Breast epithelium (tissue), 3 donors: ENCODE measurements around the gene PAK6.

Experiments
- POLR2A ChIP-seq: fragments of 450-650 bp; IDR thresholded peaks from one replicate; pipeline ENCODE4 v1.6.1; 2016; ENCODE audit warnings: antibody characterized with exemption, mild to moderate bottlenecking, moderate library complexity
- POLR2AphosphoS5 ChIP-seq, 3 donors: sonication (generic); formaldehyde crosslinking; IDR thresholded peaks; one replicate each; pipeline ENCODE4 v1.6.1; 2017; ENCODE audit warnings: antibody characterized with exemption in 3 of 3
- TF ChIP-seq, protein P1 (sequence below), 3 donors: fragments of 450-650 bp; IDR thresholded peaks; one replicate each; pipeline ENCODE4 v1.5.1; 2016 to 2017; ENCODE audit warnings: antibody characterized with exemption in 3 of 3, mild to moderate bottlenecking in 3 of 3, moderate library complexity in 3 of 3

DNA sequence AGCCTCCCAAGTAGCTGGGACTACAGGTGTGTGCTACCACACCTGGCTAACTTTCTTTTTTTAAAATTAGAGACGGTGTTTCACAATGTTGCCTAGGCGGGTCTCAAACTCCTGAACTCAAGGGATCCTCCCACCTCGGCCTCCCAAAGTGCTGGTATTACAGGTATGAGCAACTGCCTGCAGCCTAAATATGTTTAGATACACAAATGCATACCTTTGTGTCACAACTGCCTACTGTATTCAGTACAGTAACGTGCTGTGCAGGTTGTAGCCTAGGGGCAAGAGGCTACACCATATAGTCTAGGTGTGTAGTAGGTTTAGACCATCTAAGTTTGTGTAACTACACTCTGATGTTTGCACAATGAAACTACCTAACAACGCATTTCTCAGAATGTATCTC, 9.5 kb upstream of the PAK6 start:
- TF ChIP-seq POLR2AphosphoS5 (IDR thresholded peaks at IDR 0.05) (no peak), POLR2A (no peak)
- TF ChIP-seq, protein P1, sequence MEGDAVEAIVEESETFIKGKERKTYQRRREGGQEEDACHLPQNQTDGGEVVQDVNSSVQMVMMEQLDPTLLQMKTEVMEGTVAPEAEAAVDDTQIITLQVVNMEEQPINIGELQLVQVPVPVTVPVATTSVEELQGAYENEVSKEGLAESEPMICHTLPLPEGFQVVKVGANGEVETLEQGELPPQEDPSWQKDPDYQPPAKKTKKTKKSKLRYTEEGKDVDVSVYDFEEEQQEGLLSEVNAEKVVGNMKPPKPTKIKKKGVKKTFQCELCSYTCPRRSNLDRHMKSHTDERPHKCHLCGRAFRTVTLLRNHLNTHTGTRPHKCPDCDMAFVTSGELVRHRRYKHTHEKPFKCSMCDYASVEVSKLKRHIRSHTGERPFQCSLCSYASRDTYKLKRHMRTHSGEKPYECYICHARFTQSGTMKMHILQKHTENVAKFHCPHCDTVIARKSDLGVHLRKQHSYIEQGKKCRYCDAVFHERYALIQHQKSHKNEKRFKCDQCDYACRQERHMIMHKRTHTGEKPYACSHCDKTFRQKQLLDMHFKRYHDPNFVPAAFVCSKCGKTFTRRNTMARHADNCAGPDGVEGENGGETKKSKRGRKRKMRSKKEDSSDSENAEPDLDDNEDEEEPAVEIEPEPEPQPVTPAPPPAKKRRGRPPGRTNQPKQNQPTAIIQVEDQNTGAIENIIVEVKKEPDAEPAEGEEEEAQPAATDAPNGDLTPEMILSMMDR (IDR thresholded peaks at IDR 0.05) = no peak
